A549 (cell line): ENCODE measurements around the gene TMEM107. TPM values are rescaled to one million over a fixed set of nuclear protein-coding genes. Genes with fewer than 3 reads are reported as not detected.

Experiments used
- ATAC-seq, 2 experiments: fragments of 200-7000 bp in 1 of 2; fragments of >200 bp in 1 of 2; cut with Nextera tagmentation in 1 of 2; cut with Tn5 transposase in 1 of 2; 3 replicates each; pipeline versions ENCODE4 v1.8.0 to v1.9.1; 2018 to 2020; ENCODE audit warnings: mild to moderate bottlenecking in 1 of 2, moderate library complexity in 1 of 2
- CTCF ChIA-PET: fragments of 300-600 bp; sonication (Branson Sonifier 250); formaldehyde crosslinking; extraction: SDS; loops from one replicate; lab custom pipeline; 2021; ENCODE audit warnings: antibody characterized with exemption, inconsistent platforms; lab: Yijun Ruan, JAX
- POLR2A ChIA-PET: fragments of 350-600 bp; formaldehyde crosslinking; extraction: SDS; loops from one replicate; lab custom pipeline; 2021; ENCODE audit warnings: antibody characterized with exemption, inconsistent platforms; lab: Yijun Ruan, JAX
- DNase-seq, 2 experiments: peaks; one replicate each; pipeline versions ENCODE4 v3.0.0 to v3.0.0-alpha.2; 2011 to 2016; ENCODE audit warnings: low read depth in 1 of 2, low spot score in 1 of 2
- FAIRE-seq: peaks from 2 replicates; lab custom pipeline; 2011; peaks lifted over from hg19 to GRCh38; lab: Jason Lieb, UNC
- H3K27ac ChIP-seq, 2 experiments: fragments of >200 bp; sonication (Bioruptor Twin); formaldehyde crosslinking; 3 replicates each; pipeline ENCODE4 v1.5.1; 2016 to 2017
- H3K4me1 ChIP-seq: fragments of >200 bp; sonication (Bioruptor Twin); formaldehyde crosslinking; 3 replicates; pipeline ENCODE4 v1.6.1; 2016
- H3K4me2 ChIP-seq: fragments of >200 bp; sonication (Bioruptor Twin); formaldehyde crosslinking; 3 replicates; pipeline ENCODE4 v1.6.1; 2016
- H3K4me3 ChIP-seq: fragments of >200 bp; sonication (Bioruptor Twin); formaldehyde crosslinking; 3 replicates; pipeline ENCODE4 v1.5.1; 2016
- H3K9me3 ChIP-seq: fragments of >200 bp; sonication (Bioruptor Twin); formaldehyde crosslinking; 3 replicates; pipeline ENCODE4 v1.6.1; 2016
- CTCF ChIP-seq: fragments of >200 bp; sonication (Bioruptor Twin); formaldehyde crosslinking; IDR thresholded peaks from 3 replicates; pipeline ENCODE4 v1.5.1; 2016
- ELK1 ChIP-seq: fragments of 150-350 bp; IDR thresholded peaks from 2 replicates; pipeline ENCODE4 v1.6.1; 2014; ENCODE audit warnings: low read depth, mild to moderate bottlenecking, low read length
- FOSL2 ChIP-seq, 2 experiments: fragments of 450-650 bp in 1 of 2; fragments of >200 bp in 1 of 2; sonication (Bioruptor Twin) in 1 of 2; formaldehyde crosslinking; IDR thresholded peaks; 2 replicates each; pipeline versions ENCODE4 v1.5.0 to v1.6.1; 2016 to 2020; ENCODE audit warnings: mild to moderate bottlenecking in 1 of 2, moderate library complexity in 1 of 2
- HOXA7 ChIP-seq: fragments of 250-450 bp; sonication (Bioruptor Pico); IDR thresholded peaks from 2 replicates; pipeline ENCODE4 v1.5.0; 2020; ENCODE audit warnings: mild to moderate bottlenecking, moderate library complexity
- KDM1A ChIP-seq: fragments of 200-600 bp; sonication (generic); IDR thresholded peaks from 2 replicates; pipeline ENCODE4 v1.6.1; 2016; ENCODE audit warnings: low read depth, mild to moderate bottlenecking
- NFE2L2 ChIP-seq: fragments of 150-350 bp; conservative IDR thresholded peaks from 2 replicates; pipeline ENCODE4 v1.6.1; 2014; ENCODE audit warnings: low read length
- NR3C1 ChIP-seq: fragments of >200 bp; sonication (Bioruptor Twin); formaldehyde crosslinking; IDR thresholded peaks from 3 replicates; pipeline ENCODE4 v1.6.1; 2017
- RARB ChIP-seq: fragments of 250-450 bp; sonication (Bioruptor Pico); IDR thresholded peaks from 2 replicates; pipeline ENCODE4 v1.8.0; 2021; ENCODE audit warnings: mild to moderate bottlenecking, moderate library complexity
- REST ChIP-seq: fragments of 200-600 bp; sonication (generic); IDR thresholded peaks from 2 replicates; pipeline ENCODE4 v1.6.1; 2016; ENCODE audit warnings: antibody characterized with exemption, mild to moderate bottlenecking, moderate library complexity
- ZC3H11A ChIP-seq: fragments of 450-650 bp; IDR thresholded peaks from 2 replicates; pipeline ENCODE4 v1.6.1; 2014; ENCODE audit warnings: antibody characterized with exemption, mild to moderate bottlenecking
- WGBS: methylation state at CpG from one replicate; pipeline ENCODE4 v1.1.6; 2017; ENCODE audit errors: missing lambda C conversion rate; 5-methylcytosine and 5-hydroxymethylcytosine counted together
- polyA plus RNA-seq, 4 experiments: library from polyadenylated mRNA; depleted of rRNA in 3 of 4; stranded (reverse); fragments of >200 nt; fragmentation: RNase III in 1 of 4; extraction: RNeasy Plus Mini Kit Qiagen cat#74134 plus additional on column Dnase treatment in 1 of 4; gene quantifications; 2 replicates in 3 of 4; 3 replicates in 1 of 4; pipeline ENCODE4 v1.2.3, GENCODE V29; 2011 to 2017

Gene TMEM107
- polyA plus RNA-seq, 2 of the 4 experiments (the other 2 are of a cell fraction), result 17.0 to 22.8 TPM

- DNase-seq (no peak), FAIRE-seq (no peak), ATAC-seq (no peak)
- Histone ChIP-seq H3K4me2 (peak overlapping the region; percentile 16), H3K4me1 (peaks cover 30% of the 10 kb centered on the region), H3K9me3 (no peaks in the 10 kb centered on the region), H3K27ac (peak overlapping the region; percentile 35 to 64; a peak in 5 of 6 replicates), H3K4me3 (no peak overlapping the region)
- 34% methylated on average over 4 of the region's 4 CpGs for whole genome bisulfite sequencing
- ChIA-PET POLR2A (interaction anchor here (1.0 to 1.2 kb wide), 4 partner anchors 10 to 39 kb away, joined by 3 to 4 read pairs (median 3); partner anchors contain the start of gene HES7), CTCF (interaction anchor here (0.9 to 26.5 kb wide), 9 partner anchors 11 to 167 kb away, joined by 3 to 601 read pairs (median 4); partner anchors contain the start of genes ALOXE3, HES7, PER1 and VAMP2)
- TF ChIP-seq FOSL2 (IDR thresholded peaks at IDR 0.05) (no peak), FOSL2 (CRISPR knock-in tag; IDR thresholded peaks at IDR 0.05) (peak; percentile 80), RARB (CRISPR knock-in tag) (no peak)
Observed at GRCh38 chr17:8133941-8134340, 42.2 kb downstream of the TMEM107 start.

GRCh38 chr17:8133399-8133798 lies 42.8 kb downstream of the TMEM107 start:
- POLR2A ChIA-PET, result interaction anchor here (1.0 to 1.2 kb wide), 3 partner anchors 9 to 40 kb away, joined by 3 to 4 read pairs (median 3); partner anchors contain the start of gene HES7

More at GRCh38 chr17:8133399-8133798, 42.8 kb downstream of the TMEM107 start:
- Histone ChIP-seq H3K4me1 (peaks cover 30% of the 10 kb centered on the region), H3K4me3 (no peak overlapping the region), H3K27ac (peak overlapping the region; percentile 35 to 64; a peak in 5 of 6 replicates), H3K9me3 (no peaks in the 10 kb centered on the region), H3K4me2 (peak overlapping the region; percentile 16; the same call in 2 of the 3 replicates)
- TF ChIP-seq NR3C1 (no peak), NFE2L2 (no peak), FOSL2 (IDR thresholded peaks at IDR 0.05) (no peak), FOSL2 (CRISPR knock-in tag; IDR thresholded peaks at IDR 0.05) (no peak), KDM1A (no peak), ELK1 (no peak), CTCF (no peak), REST (no peak), HOXA7 (CRISPR knock-in tag) (no peak), ZC3H11A (no peak)
- WGBS, result 79% methylated on average over 12 of the region's 12 CpGs
- ATAC-seq, result no peak; a peak in 3 of 6 replicates
- no peak for FAIRE-seq
- no peak for DNase-seq
- CTCF ChIA-PET, result interaction anchor here (0.6 to 26.5 kb wide), 8 partner anchors 10 to 168 kb away, joined by 3 to 601 read pairs (median 4); partner anchors contain the start of genes ALOXE3, HES7, PER1 and VAMP2
